ENCODE measurements around the gene RABL6.

The RABL6 gene

DNA sequence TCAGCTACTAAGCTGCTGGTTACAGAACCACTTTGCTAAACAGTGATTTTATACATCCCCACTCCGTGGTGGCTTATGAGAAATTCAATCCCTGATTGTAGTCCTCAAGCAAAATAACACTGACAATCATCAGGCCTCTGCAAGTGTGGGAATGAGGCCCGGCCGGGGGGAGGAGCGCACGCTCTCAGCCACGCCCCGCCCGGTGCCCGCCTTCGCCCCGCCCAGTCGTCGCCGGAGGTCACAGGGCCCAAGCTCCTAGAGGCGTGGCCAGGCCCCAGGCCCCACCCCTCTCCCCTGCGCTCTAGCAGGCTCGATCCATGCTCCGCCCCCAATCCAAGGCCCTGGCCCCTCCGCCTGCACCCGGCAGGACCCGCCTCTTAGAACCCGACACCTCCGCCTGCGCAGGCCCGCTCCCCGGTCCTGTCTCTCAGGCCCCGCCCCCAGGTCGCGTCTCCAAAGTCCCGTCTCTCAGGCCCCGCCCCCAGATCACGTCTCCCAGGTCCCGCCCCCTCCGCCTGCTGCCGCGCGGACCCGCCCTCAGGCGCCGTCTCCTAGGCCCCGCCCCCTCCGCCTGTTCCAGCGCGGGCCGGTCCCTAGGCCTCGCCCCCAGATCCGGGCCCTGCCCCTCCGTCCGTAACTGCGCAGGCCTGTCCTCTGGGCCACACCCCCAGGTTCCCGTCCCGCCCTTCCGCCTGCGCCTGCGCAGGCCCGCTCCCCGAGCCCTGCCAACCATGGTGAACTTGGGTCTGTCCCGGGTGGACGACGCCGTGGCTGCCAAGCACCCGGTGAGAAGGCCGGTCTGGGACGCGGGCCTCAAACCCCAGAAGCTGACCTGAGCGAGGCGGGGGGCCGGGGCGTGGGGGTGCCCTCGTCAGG is 16.9 kb upstream of the RABL6 start, which contains the start of gene TMEM141:
TSS of gene TMEM141 (plus strand) at position 705 of the 876 bp plus-strand sequence. CDS start at position 732, 27 bp downstream.
- TF ChIP-seq SIN3A (IDR thresholded peaks at IDR 0.05; ENCODE audit: borderline replicate concordance, insufficient read depth, low read length), result no peak
- no peak for TF ChIP-seq FOXP2 (optimal IDR thresholded peaks at IDR 0.05; ENCODE audit: borderline replicate concordance, extremely low read depth, extremely low read length, insufficient read depth)
- TF ChIP-seq TAF1 (IDR thresholded peaks at IDR 0.05; ENCODE audit: borderline replicate concordance, insufficient read depth, low read length), result peak; percentile 79
- TF ChIP-seq, protein P1, sequence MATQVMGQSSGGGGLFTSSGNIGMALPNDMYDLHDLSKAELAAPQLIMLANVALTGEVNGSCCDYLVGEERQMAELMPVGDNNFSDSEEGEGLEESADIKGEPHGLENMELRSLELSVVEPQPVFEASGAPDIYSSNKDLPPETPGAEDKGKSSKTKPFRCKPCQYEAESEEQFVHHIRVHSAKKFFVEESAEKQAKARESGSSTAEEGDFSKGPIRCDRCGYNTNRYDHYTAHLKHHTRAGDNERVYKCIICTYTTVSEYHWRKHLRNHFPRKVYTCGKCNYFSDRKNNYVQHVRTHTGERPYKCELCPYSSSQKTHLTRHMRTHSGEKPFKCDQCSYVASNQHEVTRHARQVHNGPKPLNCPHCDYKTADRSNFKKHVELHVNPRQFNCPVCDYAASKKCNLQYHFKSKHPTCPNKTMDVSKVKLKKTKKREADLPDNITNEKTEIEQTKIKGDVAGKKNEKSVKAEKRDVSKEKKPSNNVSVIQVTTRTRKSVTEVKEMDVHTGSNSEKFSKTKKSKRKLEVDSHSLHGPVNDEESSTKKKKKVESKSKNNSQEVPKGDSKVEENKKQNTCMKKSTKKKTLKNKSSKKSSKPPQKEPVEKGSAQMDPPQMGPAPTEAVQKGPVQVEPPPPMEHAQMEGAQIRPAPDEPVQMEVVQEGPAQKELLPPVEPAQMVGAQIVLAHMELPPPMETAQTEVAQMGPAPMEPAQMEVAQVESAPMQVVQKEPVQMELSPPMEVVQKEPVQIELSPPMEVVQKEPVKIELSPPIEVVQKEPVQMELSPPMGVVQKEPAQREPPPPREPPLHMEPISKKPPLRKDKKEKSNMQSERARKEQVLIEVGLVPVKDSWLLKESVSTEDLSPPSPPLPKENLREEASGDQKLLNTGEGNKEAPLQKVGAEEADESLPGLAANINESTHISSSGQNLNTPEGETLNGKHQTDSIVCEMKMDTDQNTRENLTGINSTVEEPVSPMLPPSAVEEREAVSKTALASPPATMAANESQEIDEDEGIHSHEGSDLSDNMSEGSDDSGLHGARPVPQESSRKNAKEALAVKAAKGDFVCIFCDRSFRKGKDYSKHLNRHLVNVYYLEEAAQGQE (IDR thresholded peaks at IDR 0.05; ENCODE audit: insufficient read depth in 1 of 2, low read depth in 2 of 2, low read length in 2 of 2), result 0 out of 4 replicates have a peak, but pooled peaks have one; percentile 4 to 34
- peak; percentile 94 for TF ChIP-seq POLR2AphosphoS5 (IDR thresholded peaks at IDR 0.05; ENCODE audit: low read depth, low read length)

DNA sequence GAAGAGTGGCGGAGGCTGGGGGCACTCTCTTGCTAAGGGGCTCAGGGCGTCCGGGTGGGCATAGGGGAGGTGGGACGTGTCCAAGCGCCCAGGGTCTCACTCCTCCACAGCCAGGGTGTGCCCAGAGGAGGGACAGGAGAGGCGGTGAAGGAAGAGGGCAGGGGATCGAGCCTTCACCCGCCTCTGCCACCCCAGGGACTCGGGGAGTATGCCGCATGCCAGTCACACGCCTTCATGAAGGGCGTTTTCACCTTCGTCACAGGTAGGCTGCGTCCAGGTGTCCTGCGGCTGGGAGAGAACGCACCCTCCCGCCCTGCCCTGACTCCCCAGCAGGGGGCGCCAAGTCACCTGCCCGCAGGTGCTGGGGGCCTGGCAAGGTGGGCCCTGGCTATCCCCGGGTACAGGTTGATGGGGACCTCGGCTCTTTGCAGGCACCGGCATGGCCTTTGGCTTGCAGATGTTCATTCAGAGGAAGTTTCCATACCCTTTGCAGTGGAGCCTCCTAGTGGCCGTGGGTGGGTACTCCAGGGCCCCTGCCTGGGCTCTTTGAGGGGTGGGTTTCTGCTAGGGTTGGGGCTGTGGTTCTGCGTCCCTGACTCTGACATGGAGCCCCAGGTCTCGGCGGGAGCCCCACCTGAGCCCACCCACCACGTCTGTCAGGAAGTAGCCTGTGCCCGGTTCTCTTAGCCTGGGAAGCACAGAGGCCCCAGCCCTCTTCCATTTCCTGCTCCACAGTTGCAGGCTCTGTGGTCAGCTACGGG is 16.1 kb upstream of the RABL6 start:
- TF ChIP-seq SIN3A (IDR thresholded peaks at IDR 0.05; ENCODE audit: borderline replicate concordance, insufficient read depth, low read length) (no peak), TAF1 (IDR thresholded peaks at IDR 0.05; ENCODE audit: borderline replicate concordance, insufficient read depth, low read length) (no peak), FOXP2 (optimal IDR thresholded peaks at IDR 0.05; ENCODE audit: borderline replicate concordance, extremely low read depth, extremely low read length, insufficient read depth) (no peak), POLR2AphosphoS5 (IDR thresholded peaks at IDR 0.05; ENCODE audit: low read depth, low read length) (no peak)
- TF ChIP-seq, protein P1 (IDR thresholded peaks at IDR 0.05; ENCODE audit: insufficient read depth in 1 of 2, low read depth in 2 of 2, low read length in 2 of 2), result no peak

DNA sequence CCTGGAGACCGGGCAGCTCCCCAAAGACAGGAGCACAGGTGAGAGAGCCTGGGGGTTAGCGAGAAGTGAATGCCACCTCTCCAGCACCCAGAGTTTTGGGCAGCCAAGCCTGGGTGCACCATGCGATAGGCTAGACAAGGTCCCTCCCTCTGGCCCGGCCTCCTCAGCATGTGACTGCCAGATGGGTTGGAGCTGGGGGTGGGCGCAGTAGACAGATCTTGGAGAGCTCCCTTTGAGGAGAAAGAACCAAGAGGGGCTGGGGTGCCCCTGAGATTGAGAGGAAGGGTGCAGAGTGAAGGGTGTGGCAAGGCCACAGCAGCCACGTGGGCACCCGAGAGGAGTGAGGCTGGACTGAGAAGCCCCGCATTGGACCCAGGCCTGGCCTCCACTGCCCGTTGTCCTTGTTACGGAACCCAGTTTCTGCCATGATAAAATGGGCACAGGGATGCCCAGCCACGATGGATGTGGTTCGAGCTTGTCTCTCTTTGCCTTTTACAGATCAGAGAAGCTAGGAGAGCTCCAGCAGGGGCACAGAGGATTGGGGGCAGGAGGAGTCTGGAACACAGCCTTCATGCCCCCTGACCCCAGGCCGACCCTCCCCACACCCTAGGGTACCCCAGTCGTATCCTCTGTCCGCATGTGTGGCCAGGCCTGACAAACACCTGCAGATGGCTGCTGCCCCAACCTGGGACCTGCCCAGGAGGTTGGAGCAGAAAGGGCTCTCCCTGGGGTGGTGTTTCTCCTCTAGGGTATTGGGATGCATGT is 15.2 kb upstream of the RABL6 start:
- TF ChIP-seq POLR2AphosphoS5 (IDR thresholded peaks at IDR 0.05; ENCODE audit: low read depth, low read length) (no peak), TAF1 (IDR thresholded peaks at IDR 0.05; ENCODE audit: borderline replicate concordance, insufficient read depth, low read length) (no peak), SIN3A (IDR thresholded peaks at IDR 0.05; ENCODE audit: borderline replicate concordance, insufficient read depth, low read length) (no peak), FOXP2 (optimal IDR thresholded peaks at IDR 0.05; ENCODE audit: borderline replicate concordance, extremely low read depth, extremely low read length, insufficient read depth) (no peak)
- TF ChIP-seq, protein P1 (IDR thresholded peaks at IDR 0.05; ENCODE audit: insufficient read depth in 1 of 2, low read depth in 2 of 2, low read length in 2 of 2), result no peak

DNA sequence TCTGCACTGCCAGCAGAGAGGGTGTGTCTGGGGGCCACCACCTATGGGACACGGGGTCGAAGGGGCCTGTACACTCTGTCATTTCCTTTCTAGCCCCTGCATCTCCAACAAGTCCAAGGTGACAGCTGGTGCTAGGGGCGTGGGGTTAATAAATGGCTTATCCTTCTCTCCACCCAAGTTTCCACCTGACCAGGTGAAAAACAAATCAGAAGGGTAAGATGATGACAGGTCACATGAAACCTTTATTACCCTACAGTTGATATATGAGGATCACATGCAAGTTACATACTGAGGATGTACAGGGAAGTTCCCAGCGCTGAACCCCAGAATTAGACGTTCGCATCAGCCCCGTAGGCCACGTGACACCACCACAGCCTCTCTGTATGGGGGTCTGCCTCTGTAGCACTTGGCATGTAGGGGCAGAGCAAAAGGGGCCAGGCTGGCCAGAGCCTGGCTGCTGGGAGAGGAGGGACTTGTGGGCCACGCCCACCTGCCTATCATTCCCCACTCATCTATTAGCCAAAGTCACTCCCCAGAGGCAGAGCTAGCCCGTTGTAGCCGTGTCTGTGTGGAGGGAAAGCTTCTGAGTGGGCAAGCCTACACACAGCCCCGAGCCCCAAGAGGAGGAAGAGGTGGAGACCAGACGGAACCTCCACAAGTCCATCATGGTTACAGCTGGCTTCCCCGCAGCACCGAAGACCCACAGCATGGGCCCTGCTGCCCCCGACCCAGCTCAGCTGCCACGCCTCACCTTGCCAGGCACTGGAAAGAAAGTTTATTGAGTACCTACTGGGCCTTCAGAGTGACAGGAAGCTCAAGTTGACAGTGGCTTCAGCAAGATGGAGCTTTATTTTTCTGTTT is 14.4 kb upstream of the RABL6 start:
- TF ChIP-seq SIN3A (IDR thresholded peaks at IDR 0.05; ENCODE audit: borderline replicate concordance, insufficient read depth, low read length) (no peak), FOXP2 (optimal IDR thresholded peaks at IDR 0.05; ENCODE audit: borderline replicate concordance, extremely low read depth, extremely low read length, insufficient read depth) (no peak), POLR2AphosphoS5 (IDR thresholded peaks at IDR 0.05; ENCODE audit: low read depth, low read length) (no peak), TAF1 (IDR thresholded peaks at IDR 0.05; ENCODE audit: borderline replicate concordance, insufficient read depth, low read length) (no peak)
- TF ChIP-seq, protein P1 (IDR thresholded peaks at IDR 0.05; ENCODE audit: insufficient read depth in 1 of 2, low read depth in 2 of 2, low read length in 2 of 2), result no peak

Measured in PFSK-1 (cell line).